ENCODE data around the gene MMP20.

DNA sequence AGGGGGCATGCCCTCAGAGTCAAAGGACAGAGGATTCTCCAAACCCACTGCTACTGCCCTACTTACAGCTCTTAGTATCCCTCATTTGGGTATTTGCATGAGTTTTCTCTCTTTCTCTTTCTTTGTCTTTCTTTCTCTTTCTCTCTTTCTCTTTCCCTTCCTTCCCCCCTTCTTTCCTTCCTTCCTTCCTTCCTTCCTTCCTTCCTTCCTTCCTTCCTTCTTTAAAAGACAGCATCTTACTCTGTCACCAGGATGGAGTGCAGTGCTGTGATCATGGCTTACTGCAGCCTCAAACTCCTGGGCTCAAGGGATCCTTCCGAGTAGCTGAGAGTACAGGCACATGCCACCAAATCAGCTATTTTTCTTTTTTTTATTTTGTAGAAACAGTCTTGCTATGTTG is 80.5 kb downstream of the MMP20 start:
- TF ChIP-seq, protein P1, sequence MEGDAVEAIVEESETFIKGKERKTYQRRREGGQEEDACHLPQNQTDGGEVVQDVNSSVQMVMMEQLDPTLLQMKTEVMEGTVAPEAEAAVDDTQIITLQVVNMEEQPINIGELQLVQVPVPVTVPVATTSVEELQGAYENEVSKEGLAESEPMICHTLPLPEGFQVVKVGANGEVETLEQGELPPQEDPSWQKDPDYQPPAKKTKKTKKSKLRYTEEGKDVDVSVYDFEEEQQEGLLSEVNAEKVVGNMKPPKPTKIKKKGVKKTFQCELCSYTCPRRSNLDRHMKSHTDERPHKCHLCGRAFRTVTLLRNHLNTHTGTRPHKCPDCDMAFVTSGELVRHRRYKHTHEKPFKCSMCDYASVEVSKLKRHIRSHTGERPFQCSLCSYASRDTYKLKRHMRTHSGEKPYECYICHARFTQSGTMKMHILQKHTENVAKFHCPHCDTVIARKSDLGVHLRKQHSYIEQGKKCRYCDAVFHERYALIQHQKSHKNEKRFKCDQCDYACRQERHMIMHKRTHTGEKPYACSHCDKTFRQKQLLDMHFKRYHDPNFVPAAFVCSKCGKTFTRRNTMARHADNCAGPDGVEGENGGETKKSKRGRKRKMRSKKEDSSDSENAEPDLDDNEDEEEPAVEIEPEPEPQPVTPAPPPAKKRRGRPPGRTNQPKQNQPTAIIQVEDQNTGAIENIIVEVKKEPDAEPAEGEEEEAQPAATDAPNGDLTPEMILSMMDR (IDR thresholded peaks at IDR 0.05), result no peak
- no peak for TF ChIP-seq EZH2 (IDR thresholded peaks at IDR 0.05; ENCODE audit: borderline replicate concordance, insufficient read depth, low read depth, low read length, poor library complexity, severe bottlenecking)
